ENCODE measurements around the gene GRID2.

DNA sequence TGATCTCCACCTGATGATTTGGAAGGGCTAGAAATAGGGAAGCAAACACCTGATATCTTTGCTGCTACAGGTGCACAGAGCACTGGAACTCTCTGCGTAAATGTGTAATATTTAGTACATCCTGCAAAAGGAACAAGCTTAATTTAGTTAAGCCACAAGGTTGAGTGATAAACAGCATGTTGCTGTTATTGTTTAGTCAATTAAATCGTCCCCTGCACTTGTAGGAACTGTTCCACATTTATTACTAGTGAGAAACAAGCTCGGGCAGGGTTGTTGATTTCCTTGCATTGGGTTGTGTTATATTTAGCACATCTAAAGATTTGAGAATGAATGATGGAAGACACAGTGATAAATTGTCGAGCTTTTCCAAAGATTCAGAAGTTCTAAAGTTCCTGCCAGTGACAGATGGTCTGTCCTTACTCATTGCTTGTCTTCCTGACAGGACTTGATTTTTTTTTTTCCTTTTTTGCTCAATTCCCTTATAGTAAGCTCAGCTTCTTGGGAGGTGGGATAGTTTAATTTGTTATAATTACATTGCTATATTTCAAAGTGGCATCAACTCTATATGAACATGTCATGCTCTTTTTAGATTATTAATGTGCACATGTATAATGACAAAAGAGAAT, 897.8 kb downstream of the GRID2 start:
- TF ChIP-seq REST (IDR thresholded peaks at IDR 0.05; ENCODE audit: insufficient read depth in 1 of 2, low read depth in 2 of 2, low read length in 2 of 2) (no peak), POLR2AphosphoS5 (IDR thresholded peaks at IDR 0.05; ENCODE audit: low read depth, low read length) (no peak), SIN3A (IDR thresholded peaks at IDR 0.05; ENCODE audit: borderline replicate concordance, insufficient read depth, low read length) (no peak), TAF1 (IDR thresholded peaks at IDR 0.05; ENCODE audit: borderline replicate concordance, insufficient read depth, low read length) (no peak)
